HG02852 (cell line): ENCODE results near the gene TAF11L8.
"Not testable (repeated sequence)": the region's sequence is repeated elsewhere in the genome, so short reads cannot be mapped to it uniquely, and the experiment has no call there.

Source experiments
- ATAC-seq: cut with Tn5 transposase; IDR thresholded peaks from one replicate; pipeline ENCODE4 v1.9.1; 2021; ENCODE audit warnings: mild to moderate bottlenecking, moderate library complexity; ENCODE audit not compliant: unreplicated experiment

The TAF11L8 gene

GRCh38 chr5:17590860-17591259 is at the start of gene TAF11L8:
Gene TAF11L8, minus strand, starts transcription at chr5:17590960.
- ATAC-seq: not testable (repeated sequence)

DNA sequence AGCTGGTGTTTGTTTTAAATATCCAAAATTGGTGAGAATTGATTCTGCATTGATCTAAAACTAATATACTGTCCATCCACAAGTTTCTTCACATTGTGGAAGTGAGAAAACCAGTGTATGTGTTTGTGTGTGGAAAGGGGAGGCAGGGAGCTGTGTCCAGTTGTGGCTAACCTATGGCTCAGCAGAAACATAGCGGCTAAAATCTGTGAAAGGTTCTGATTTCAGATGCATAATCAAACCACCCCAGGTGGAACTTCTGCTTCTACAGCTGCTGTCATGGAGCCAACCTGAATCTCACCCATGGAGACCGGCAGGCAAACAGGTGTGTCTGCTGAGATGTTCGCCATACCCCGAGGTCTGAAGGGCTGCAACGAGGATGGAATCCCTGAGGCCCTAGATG is 43.4 kb upstream of the TAF11L8 start, which contains the start of gene TAF11L14:
Gene TAF11L14, plus strand, starts transcription at position 301 of the 400 bp plus-strand sequence.
- ATAC-seq: no peak

DNA sequence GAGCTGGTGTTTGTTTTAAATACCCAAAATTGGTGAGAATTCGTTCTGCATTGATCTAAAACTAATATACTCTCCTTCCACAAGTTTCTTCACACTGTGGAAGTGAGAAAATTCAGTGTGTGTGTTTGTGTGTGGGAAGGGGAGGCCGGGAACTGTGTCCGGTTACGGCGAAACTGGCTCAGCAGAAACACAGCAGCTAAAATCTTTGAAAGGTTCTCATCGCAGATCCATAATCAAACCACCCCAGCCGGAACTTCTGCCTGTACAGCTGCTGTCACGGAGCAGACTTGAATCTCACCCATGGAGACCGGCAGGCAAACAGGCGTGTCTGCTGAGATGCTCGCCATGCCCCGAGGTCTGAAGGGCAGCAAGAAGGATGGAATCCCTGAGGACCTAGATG is 41.0 kb upstream of the TAF11L8 start, which contains the start of gene TAF11L13:
Gene TAF11L13, plus strand, starts transcription at position 301 of the 400 bp plus-strand sequence.
- not testable (repeated sequence) for ATAC-seq

DNA sequence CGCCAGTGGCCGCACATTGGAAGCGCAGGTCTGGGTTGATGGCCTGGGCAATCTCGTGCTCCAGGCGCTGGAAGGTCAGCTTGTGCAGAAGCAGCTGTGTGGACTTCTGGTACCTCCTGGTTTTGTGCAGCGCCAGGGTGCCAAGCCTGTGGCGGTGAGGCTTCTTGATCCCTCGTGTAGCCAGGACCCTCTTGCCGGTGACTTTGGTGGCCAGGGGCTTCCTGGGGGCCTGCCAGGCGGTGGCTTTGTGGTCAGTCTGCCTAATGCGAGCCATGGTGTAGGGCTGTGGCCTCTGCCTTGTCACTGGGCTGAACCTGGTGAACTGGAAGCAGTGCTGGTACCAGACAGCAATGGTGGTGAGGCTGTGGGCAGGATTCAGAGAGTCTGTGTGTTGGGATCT is 34.9 kb upstream of the TAF11L8 start:
- no peak for ATAC-seq

- no peak for ATAC-seq
Measured at GRCh38 chr5:17620627-17621026, 29.9 kb upstream of the TAF11L8 start.

DNA sequence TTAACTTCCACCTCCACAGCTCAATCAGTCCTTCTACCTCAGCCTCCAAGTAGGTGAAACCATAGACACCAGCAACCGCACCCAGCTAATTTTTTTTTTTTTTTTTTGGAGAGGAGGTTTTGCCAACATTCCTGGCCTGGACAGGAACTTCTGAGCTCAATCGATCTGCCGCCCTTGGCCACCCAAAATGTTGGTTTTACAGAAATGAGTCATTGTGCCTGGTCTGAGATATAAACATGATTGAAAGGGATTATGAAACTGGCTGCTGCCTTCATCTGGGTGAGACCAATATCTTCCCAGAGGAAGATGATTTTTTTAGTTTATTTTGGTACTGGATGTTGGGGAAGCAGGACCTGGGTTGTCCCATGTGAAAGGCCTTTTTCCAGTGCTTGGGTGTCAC is 28.6 kb upstream of the TAF11L8 start:
- ATAC-seq: no peak

GRCh38 chr5:17614872-17615605 is 24.3 kb upstream of the TAF11L8 start:
- no peak for ATAC-seq

DNA sequence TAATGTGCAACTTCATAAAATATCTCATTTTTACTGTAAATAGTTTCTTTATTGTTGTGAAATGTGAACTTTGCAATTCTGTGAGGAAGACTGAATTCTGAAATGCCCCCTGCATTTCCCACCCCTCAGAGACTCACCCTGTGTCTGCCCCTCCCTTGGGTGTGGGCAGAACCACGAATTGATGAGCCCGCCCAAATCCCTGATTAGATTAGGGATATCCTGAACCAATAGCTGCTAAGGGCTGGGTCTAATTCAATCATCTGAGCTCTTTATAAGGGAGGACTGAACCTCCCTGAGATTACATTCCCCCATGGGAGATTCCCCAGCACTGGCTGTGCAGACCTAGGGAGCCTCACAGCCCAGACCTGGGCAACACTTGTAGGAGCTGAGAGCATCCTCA is 19.3 kb upstream of the TAF11L8 start, which contains the start of gene TAF11L12:
Gene TAF11L12, plus strand, starts transcription at position 301 of the 400 bp plus-strand sequence.
- ATAC-seq: not testable (repeated sequence)

DNA sequence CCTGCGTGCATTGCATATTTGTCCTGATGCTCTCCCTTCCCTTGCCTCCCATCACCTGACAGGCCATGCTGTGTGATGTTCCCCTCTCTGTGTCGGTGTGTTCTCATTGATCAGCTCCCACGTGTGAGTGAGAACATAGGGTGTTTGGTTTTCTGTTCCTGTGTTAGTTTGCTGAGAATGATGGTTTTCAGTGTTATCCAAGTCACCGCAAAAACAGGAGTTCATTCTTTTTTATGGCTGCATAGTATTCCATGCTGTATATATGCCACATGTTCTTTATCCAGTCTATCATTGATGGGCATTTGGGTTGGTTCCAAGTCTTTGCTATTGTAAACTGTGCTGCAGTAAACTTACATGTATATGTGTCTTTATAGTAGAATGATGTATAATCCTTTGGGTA is 16.7 kb upstream of the TAF11L8 start:
- ATAC-seq: not testable (repeated sequence)

DNA sequence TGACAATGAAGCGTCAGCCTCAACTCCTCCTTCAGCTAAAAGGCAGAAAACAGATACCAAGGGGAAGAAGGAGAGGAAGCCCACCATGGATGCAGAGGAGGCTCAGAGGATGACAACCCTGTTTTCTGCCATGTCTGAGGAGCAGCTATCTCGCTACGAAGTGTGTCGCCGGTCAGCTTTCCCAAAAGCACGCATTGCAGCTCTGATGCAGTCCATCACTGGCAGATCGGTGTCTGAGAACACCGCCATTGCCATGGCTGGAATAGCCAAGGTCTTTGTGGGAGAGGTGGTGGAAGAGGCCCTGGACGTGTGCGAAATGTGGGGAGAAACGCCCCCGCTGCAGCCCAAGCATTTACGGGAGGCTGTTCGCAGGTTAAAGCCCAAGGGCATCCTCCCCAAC is 14.2 kb upstream of the TAF11L8 start:
- no peak for ATAC-seq

DNA sequence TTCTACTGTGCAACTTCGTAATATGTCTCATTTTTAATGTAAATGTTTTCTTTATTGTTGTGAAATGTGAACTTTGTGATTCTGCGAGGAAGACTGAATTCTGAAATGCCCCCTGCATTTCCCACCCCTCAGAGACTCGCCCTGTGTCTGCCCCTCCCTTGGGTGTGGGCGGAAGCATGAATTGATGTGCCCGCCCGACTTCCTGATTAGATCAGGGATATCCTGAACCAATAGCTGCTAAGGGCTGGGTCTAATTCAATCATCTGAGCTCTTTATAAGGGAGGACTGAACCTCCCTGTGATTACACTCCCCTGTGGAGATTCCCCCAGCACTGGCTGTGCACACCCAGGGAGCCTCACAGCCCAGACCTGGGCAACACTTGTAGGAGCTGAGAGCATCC is 13.1 kb upstream of the TAF11L8 start, which contains the start of gene TAF11L11:
Gene TAF11L11, plus strand, starts transcription at position 304 of the 400 bp plus-strand sequence.
- not testable (repeated sequence) for ATAC-seq

DNA sequence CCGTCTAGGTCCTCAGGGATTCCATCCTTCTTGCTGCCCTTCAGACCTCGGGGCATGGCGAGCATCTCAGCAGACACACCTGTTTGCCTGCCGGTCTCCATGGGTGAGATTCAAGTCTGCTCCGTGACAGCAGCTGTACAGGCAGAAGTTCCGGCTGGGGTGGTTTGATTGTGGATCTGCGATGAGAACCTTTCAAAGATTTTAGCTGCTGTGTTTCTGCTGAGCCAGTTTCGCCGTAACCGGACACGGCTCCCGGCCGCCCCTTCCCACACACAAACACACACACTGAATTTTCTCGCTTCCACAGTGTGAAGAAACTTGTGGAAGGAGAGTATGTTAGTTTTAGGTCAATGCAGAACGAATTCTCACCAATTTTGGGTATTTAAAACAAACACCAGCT is 7.0 kb upstream of the TAF11L8 start, which contains the start of gene TAF11L10:
Gene TAF11L10, minus strand, starts transcription at position 101 of the 400 bp plus-strand sequence.
- not testable (repeated sequence) for ATAC-seq

GRCh38 chr5:17594255-17594654 is 3.5 kb upstream of the TAF11L8 start, which contains the start of gene TAF11L9:
Gene TAF11L9, minus strand, starts transcription at chr5:17594394.
- not testable (repeated sequence) for ATAC-seq

DNA sequence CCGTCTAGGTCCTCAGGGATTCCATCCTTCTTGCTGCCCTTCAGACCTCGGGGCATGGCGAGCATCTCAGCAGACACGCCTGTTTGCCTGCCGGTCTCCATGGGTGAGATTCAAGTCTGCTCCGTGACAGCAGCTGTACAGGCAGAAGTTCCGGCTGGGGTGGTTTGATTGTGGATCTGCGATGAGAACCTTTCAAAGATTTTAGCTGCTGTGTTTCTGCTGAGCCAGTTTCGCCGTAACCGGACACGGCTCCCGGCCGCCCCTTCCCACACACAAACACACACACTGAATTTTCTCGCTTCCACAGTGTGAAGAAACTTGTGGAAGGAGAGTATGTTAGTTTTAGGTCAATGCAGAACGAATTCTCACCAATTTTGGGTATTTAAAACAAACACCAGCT is 5.1 kb downstream of the TAF11L8 start, which contains the start of gene TAF11L7:
Gene TAF11L7, minus strand, starts transcription at position 101 of the 400 bp plus-strand sequence.
- ATAC-seq: not testable (repeated sequence)
